IPS DF 19.7 (cell line): Measurements from ENCODE around the gene TTF2.
"Not testable (repeated sequence)": the region's sequence is repeated elsewhere in the genome, so short reads cannot be mapped to it uniquely, and the experiment has no call there.

ENCODE experiments used
- DNase-seq: peaks from one replicate; pipeline ENCODE4 v3.0.0-alpha.2; 2013; ENCODE audit warnings: low read depth, low spot score

Gene TTF2

DNA sequence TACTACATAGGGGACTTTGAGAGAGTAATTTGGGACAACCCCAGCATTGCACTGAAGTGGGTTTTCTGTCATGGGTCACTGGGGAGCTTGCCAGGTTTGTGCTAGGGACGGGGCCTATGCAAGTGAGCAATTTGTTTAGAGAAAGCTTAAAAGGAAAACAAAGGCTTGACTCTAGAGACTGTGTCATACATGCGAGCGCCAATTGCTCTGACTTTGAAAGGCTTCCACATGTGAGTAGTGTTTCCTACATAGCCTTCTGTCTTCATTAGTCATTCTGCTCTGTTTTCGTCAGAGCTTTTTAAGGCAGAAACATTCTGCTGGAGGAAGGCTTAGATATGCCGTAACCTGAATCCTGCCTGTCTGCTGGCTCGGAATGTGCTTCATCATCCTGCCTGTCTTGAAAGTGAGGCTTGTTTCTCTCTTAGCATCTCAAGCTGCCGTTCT is 33.0 kb downstream of the TTF2 start:
- DNase-seq, result peak; percentile 20

DNA sequence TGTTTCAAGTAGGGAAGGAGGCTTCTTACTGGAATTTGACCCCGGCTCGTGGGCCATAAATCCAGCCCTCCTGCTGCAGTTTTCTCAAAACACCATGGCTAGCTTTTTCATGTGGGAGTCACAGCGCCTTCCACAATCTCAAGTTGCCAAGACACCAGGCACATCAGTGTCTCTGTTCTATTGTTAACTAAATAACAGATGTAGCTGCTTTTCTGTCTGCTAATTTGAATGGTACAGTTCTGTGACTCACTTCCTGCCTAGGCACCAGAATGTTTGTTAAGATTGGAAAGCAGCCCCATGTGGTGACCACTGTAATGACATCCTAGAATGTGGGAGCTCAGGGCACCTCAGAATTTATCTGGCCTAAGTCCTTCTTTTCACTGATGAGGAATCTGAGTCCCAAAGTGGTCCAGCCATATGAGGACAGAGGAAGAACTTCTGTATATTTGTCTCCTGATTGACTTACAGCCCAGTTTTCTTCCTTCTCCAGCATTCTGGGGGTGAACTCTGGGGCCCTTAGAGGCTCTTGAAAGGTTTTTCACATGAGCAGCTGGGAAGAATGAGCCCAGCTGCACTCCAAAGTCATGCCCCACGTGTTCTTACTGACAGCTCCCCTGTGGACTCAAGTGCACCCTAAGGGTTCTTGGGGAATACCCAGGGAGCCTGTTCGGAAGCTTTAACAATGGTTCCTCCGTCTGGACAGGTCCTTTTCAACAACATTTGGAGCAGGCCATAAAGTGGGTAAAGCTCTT is 33.9 kb downstream of the TTF2 start:
- peak; percentile 30 for DNase-seq

DNA sequence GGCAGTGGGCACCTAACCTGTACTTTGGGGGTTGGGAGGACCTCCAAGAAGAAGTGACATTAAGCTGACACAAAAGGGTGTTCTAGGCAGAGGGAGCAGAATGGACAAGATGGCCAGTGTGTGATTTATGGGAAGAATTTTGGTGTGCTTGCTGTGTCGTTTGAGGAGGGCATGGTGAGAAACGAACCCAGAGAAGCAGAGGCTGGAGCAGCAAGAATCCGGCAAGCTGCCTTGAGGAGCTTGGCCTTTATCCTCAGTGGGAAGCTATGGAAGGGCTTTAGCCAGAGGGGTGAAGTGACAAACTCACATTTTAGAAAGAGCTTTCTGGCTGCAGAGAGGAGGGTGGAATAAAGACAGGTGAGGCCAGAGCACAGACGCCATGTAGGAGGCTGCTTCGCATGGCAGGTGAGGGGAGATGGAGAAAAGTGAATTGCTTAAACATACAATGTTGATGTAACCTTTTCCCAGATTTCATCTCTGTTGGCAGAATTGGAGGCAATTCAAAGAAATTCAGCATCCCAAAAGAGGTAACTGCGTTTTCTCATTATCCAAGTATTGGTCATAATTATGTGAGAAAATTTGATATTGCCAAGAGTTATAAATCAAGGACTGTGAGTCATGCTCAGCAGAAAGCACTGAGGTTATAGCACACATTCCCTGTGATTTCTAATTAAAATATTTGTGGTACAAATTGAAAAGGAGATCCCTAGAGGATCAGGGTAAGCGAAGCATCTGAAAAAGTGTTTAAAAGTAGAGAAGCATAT is 34.9 kb downstream of the TTF2 start:
- no peak for DNase-seq

DNA sequence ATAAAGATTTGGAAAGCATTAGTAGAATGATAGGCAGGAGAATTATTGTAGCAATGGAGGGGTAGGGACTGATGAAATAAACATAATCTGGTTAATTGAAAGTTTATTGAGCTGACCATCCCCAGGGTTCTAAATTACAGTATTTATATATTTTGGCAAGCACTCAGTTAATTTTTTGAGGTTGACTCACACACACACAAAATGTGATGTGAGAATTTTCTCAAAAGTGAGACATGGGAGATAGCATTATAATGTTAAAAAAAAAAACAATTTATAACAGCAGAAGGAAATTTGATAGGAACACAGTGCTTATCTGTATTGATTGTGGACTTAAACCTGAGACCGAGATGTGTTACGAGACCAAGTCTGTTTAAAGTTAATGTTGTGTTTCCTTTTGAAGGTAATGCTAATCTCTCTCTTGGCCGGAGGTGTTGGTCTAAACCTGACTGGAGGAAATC is 36.9 kb downstream of the TTF2 start:
- no peak for DNase-seq

DNA sequence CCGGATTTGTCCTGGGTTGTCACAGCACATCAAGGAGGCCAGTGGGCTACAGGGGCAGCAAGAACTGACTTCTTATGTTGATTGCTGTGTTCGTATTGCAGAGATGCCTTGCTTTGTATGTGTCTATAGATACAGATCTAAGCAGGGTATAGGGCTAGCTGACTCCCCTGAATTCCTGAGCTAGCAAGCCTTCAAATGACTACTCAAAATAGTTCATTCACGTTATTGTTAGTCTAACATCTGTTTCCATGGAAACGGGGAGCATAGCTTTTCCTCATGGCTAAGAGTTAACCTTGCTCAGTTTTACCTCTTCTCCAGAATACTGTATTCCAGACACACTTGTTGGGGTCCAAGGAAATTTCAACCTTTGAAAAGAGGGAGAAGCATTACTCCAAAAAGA is 37.3 kb downstream of the TTF2 start:
- DNase-seq, result no peak

DNA sequence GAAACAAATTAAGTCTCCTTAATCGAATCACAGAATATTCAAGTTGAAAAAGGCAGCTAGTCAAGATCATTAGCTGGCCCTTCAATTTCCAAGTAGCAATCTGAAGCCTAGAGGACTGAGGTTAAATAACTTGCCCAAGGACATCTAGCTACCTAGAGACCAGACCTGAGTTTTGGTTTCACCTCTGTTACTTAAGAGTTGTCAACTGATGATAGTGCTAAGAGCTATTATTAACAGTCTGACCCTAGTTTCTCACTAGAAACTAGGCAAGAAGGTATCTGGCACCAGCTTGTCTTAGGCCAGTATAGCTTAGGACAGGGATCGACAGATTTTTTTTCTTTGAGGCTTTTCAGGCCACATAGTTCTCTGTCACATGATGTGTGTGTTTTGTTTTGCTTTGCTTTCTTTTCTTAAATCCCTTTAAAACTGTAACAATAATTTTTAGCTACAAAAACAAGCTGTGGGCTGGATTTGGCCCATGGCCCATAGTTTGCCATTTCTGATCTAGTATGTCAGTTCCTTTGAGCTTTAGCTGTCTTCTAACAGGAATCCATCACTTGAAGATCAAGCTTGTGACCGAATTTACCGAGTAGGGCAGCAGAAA is 38.3 kb downstream of the TTF2 start:
- DNase-seq, result no peak

DNA sequence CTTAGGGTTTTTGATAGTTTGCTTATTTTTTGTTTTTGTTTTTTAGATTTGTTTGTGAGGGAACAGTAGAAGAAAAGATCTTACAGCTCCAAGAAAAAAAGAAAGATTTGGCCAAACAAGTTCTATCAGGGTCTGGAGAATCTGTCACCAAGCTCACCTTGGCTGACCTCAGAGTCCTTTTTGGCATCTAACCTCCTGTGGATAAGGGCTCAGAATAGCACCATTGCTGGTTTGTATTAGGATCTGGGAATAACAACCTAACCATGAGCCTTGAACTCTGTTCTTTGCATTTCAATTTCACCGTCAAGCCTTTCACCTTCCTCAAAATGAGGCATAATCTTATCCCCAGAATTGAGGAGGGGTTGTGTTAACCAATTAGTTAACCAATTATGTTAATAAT is 41.2 kb downstream of the TTF2 start:
- DNase-seq, result no peak

DNA sequence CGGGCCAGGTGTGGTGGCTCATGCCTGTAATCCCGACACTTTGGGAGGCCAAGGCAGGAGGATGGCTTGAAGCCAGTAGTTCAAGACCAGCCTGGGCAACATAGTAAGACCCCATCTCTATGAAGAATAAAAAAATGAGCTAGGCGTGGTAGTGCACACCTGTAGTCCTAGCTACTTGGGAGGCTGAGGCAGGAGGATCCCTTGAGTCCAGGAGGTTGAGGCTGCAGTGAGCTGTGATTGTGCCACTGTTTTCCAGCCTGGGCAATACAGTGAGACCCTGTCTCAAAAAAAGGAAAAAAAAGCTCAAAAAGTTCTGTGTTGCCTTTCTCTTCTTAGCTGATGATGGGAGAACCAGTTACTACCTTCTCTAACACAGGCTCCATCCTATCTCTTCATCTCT is 41.7 kb downstream of the TTF2 start:
- DNase-seq, result not testable (repeated sequence)

DNA sequence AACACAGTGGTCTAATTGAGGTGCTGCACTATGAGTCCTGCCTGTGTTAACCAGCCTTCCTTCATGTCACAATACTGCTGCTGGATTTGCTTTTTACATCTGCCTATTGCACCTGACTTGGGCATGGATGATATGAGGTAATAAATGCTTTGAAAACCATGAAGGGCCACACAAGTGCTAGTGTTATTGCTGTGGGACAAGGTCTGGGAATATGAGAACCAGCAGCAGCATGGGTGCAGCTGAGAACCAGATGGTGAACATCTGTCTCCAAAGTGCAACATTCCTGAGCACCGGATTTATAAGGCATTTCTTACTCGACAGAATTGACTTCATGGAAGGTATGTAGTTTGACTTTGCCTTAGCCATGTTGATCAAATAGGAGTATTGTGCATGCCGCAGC is 44.9 kb downstream of the TTF2 start:
- no peak for DNase-seq

DNA sequence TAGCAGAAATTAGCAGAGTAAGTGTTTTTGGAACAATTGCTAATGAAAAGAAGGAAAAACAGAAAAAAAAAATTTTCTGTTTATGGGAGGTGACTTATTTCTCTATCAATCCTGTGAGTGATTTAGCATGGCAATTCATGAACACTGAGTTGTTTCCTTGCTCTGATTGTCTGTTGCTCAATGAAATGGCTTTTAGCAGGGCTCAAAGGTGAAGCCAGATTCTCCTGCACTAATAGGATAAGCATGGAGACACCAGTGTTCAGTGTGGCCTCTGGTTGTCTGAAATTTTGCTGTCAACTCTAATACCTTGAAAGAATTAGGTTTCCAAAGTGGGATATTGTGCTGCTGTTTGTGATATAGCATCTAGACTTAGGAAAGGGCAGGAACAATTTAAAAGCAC is 45.6 kb downstream of the TTF2 start:
- no peak for DNase-seq

DNA sequence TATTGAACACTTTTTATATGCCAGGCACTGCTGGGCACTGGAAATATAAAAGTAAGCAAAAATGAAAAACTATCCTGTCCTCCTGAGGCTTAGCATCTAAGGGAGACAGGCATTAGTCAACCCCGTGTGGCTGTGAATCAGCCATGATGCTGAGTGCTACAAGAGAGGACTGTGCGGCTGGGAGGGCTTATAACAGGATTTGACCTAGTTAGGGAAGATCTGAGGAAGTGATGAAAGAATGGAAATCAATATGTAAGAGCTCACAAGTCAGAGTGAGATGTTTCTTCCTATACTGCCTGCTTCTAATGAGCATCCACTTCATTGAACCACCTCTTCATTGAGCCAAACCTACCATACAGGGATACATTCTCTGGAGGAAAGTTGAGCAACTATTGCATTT is 46.4 kb downstream of the TTF2 start:
- DNase-seq, result no peak

DNA sequence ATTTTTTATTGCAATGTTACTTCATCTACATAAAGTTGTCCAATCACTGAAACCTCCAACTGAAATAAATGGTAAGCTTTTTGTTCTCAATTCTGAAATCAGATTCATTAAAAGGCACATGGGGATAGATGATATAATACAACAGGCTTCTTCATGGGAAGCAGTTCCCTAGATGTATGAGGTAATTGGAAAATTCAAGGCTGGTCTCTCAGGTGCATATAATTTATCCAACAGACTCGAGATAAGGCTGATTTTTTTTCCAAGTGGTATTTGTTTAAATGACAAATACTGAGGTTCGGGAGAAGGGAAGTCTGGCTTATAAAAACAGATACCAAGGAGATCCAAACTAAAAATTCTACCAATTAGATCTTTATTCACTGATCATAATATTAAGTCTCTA is 47.2 kb downstream of the TTF2 start:
- no peak for DNase-seq

DNA sequence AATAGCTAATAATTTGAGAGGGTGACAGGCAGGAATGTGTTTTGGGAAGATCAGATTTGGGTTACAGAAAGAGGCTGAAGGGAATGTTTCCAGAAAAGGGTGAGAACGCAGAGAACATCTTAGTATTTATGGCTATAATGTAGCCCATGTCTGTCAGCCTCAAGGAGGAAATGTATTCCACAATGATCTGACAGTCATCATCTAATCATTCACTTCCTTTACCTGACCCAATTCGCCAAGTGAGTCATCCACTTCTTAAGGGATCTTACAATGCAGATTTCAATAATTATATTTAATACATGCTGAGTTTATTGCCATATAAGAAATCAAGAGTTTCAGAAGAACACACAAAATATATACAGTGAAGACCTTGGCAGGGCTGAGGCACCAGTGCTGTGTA is 50.6 kb downstream of the TTF2 start:
- no peak for DNase-seq

DNA sequence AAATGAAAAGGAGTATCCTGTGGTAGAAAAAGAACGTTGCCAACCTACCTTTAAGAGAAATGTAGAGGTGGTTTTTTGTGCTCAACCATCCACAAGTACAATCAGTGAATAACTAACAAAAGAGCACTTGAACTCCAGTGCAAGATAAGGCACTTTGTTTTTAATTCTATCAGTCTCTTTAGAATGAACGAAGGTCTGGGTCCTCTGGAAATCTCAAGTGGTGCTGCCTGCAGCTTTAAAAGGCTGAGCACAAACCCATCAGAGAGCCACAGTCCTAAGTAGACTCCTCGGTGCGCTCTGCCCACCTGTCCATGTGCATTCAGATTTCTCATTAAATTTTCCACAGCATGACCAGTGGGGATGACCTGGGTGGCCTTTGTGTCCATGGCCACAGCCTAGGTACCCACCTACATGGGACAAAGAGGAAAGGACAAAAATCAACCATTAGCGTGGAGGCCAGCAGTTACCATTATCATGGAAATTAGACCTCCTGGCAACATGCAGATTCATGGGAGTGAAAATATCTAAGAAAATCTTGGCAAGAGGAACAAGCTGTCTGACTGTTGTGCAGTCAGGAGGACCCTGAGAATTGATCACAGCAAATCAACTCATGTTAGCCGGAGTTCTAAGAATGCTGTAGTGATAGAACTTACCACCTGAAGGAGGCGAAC is 52.1 kb downstream of the TTF2 start:
- DNase-seq, result no peak

DNA sequence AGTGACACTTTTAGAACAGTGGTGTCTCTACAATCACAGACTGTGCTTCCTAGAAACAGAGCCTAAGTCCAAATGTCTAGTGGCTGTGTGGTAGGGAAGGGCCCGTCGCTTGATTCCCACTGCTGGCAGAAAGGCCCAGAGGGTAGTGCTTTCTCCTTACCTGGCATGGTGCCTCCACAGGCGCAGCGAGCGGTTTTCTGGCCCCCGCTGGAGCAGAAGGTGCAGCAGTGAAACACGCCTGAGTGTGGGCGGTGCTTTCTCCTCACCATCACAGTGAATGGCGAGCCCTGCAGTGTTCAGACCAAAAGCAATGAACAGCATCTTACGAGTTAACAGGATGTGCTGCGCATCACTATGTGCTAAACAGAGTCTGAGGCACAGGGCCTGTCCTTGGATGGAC is 53.1 kb downstream of the TTF2 start:
- DNase-seq, result no peak

DNA sequence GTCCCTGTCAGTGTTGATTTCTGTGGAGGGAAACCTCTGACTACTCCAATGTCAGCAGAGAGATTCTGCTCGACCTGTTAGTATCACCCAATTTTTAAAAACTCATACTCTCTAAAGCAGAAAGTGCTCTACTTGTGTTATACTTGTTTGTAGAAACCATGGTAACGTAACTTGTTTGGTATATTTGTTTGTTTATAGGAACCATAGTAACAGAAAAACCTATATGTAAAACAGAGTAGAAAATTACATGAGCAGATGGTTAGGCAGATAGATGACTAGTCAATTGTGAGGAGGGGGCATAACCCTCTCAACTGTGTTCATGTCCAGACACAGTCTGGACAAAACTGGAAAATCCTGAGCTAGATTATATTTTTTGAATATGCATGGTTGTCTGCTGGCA is 54.8 kb downstream of the TTF2 start:
- no peak for DNase-seq

DNA sequence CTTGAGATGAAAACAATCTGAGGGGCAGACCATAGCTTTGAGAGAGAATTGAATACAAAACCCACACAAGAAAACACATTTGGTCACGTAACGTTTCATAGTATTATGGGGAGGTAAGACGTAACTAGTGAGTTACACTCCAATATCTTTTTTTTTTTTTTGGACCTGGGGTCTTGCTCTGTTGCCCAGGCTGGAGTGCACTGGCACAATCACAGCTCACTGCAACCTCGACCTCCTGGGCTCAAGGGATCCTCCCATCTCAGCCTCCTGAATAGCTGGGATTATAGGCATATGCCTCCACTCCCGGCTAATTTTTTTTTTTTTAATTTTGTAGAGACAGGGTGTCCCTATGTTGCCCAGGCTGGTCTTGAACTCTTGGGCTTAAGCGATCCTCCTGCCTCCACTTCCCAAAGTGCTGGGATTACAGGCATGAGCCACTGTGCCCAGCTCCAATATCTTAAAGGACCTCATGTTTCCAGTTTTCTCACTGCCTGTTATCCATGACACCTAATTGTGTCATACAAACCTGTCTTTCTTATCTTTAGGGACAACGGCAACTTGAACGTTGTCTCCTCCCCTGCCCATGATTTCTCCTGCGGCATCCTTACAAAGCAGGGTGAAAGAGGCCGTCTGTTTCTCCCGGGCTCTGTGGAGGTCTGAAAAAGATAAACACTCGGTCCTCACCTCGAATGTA is 56.1 kb downstream of the TTF2 start:
- DNase-seq, result no peak

DNA sequence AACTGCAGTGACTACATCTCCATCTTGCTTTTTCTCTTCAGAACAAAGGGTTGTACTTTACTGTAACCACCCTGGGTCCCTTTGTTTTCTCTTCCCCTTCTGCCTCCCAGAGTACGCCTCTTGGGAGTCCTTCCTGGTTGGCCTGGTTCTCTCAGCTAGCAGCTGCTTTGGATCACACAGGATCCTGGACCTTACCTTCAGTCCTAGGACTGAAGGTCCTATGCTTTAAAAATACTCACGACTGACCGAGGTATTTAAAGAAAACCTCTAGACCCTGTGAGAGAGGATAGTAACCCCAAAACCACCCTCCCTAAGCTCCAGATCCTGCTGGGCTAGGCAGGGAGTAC is 56.6 kb downstream of the TTF2 start:
- no peak for DNase-seq

DNA sequence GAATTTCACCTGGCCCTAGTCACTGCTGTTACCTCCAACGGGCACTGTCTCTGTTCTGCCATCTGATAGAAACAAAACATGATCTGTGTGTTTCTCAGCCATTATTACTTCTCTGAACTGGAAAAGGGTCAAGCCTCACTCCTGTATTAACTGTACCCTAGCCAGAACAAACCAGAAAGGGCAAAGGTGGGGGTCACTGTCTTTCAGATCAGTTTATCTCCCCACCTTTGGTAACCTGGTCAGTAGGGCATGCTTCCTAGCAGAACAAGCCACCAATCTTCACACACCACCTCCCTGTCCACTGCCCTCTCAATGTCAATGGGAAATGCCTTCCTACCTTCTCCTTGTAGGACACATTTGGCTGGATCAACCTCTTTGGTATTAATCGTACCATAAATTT is 57.6 kb downstream of the TTF2 start:
- no peak for DNase-seq

DNA sequence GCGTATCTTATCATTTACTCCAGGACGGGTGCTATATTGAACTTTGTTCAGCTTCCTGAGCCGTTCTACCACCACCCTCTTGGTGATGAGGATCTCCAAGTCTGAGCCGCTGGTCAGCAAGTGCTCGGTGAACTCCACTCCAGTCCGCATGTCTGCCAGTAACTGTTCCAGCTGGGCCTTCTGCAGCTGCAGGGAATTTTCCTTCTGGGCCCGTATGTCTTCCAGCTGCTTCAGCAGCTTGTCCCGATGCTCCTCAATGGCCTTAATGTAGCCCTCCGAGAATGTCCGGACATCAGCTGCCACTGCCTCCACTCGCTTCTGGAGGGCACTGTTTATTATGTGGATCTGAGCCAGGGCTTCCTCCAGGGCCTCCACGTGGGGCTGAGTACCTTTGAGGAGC is 58.0 kb downstream of the TTF2 start:
- no peak for DNase-seq

DNA sequence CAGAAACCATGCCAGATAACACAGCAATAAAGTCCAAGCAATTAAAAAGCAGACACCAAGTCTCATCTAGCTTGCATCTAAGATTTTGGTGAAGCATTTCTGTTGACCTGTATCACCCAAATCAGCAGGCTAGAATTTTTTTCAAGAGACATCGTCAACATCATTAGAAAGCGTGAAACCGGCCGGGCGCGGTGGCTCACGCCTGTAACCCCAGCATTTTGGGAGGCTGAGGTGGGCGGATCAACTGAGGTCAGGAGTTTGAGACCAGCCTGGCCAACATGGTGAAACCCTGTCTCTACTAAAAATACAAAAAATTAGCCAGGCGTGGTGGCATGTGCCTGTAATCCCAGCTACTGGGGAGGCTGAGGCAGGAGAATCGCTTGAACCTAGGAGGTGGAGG is 59.0 kb downstream of the TTF2 start:
- not testable (repeated sequence) for DNase-seq
